ENCODE data around the gene TPK1. TPM values are rescaled to one million over a fixed set of nuclear protein-coding genes. Genes with fewer than 3 reads are reported as not detected.

The TPK1 gene
- total RNA-seq, 1 experiment from 2014 or later = 3.1 TPM

DNA sequence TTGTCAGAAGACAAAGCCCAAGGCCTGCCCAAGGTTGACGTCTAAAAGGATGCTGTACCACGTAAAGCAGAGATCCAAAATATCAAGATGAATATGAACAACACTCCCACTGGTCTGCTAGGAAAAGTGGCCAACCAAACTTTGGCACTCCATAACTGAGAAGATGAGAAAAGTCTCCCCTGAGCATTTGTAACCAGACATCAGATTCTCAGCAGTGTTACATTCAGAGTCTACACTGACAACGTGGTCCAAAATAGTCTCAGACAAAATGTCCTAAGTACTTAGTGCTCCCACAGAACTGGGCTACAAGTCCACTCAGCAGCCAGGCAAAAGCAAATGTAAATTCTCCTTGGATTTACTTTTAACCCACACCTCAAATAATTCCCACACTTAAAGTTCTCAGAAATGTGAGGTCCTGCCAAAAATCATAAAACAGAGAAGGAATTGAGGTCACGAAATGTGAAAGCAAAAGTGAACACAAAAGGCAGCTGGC, 247.2 kb downstream of the TPK1 start:
- Mint-ChIP-seq H3K27me3 (ENCODE audit: low read depth) (no peaks in the 10 kb centered on the region), H3K36me3 (ENCODE audit: insufficient read depth in 1 of 3, low read depth in 3 of 3) (no peaks in the 10 kb centered on the region), H3K4me3 (no peak overlapping the region), H3K27ac (no peak overlapping the region), H3K9me3 (no peaks in the 10 kb centered on the region), H3K4me1 (no peaks in the 10 kb centered on the region)
- H3K14ac ChIP-seq (ENCODE audit: insufficient read depth, low read length) = no peak overlapping the region
- no peaks in the 10 kb centered on the region for H3K27me3 ChIP-seq (ENCODE audit: insufficient read depth, low read length)
- H2BK20ac ChIP-seq (ENCODE audit: low read depth, low read length, poor library complexity, severe bottlenecking) = no peak overlapping the region
- no CpG with 5 or more reads among the region's 4 CpGs for WGBS (ENCODE audit: extremely low coverage, insufficient read length, low lambda C conversion rate)
- no peaks in the 10 kb centered on the region for H3K23me2 ChIP-seq (ENCODE audit: insufficient read length, low read depth, low read length, poor library complexity, severe bottlenecking)
- no peak for DNase-seq
- H3K18ac ChIP-seq (ENCODE audit: insufficient read length, low read depth, low read length) = no peak overlapping the region
- TF ChIP-seq, protein P1, sequence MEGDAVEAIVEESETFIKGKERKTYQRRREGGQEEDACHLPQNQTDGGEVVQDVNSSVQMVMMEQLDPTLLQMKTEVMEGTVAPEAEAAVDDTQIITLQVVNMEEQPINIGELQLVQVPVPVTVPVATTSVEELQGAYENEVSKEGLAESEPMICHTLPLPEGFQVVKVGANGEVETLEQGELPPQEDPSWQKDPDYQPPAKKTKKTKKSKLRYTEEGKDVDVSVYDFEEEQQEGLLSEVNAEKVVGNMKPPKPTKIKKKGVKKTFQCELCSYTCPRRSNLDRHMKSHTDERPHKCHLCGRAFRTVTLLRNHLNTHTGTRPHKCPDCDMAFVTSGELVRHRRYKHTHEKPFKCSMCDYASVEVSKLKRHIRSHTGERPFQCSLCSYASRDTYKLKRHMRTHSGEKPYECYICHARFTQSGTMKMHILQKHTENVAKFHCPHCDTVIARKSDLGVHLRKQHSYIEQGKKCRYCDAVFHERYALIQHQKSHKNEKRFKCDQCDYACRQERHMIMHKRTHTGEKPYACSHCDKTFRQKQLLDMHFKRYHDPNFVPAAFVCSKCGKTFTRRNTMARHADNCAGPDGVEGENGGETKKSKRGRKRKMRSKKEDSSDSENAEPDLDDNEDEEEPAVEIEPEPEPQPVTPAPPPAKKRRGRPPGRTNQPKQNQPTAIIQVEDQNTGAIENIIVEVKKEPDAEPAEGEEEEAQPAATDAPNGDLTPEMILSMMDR (conservative IDR thresholded peaks at IDR 0.05) = no peak
- no peak overlapping the region for H4K5ac ChIP-seq (ENCODE audit: insufficient read length, low read depth, low read length)
- H2BK15ac ChIP-seq (ENCODE audit: low read depth, low read length) = no peak overlapping the region
- H3K4me1 ChIP-seq (ENCODE audit: insufficient read depth, low read length) = no peaks in the 10 kb centered on the region
- H4K20me1 ChIP-seq (ENCODE audit: control insufficient read depth, insufficient read depth, insufficient read length) = no peaks in the 10 kb centered on the region
- no peak overlapping the region for H3K23ac ChIP-seq (ENCODE audit: insufficient read length, low read depth, low read length)
- no peak overlapping the region for H2BK5ac ChIP-seq (ENCODE audit: insufficient read length, low read length)
- H3K56ac ChIP-seq (ENCODE audit: insufficient read length, low read depth, low read length) = no peak overlapping the region
- no peak overlapping the region for H2BK120ac ChIP-seq (ENCODE audit: low read depth, low read length, poor library complexity, severe bottlenecking)
- H3K4me2 ChIP-seq (ENCODE audit: insufficient read depth, insufficient read length, low read length) = no peak overlapping the region
- no peaks in the 10 kb centered on the region for H3K79me1 ChIP-seq (ENCODE audit: insufficient read depth, low read depth, low read length, poor library complexity, severe bottlenecking)
- no peak overlapping the region for H4K8ac ChIP-seq (replicated peaks; ENCODE audit: insufficient read length, low read depth, low read length)
- no peak overlapping the region for H2AK5ac ChIP-seq (ENCODE audit: insufficient read length, low read length)
- H2BK12ac ChIP-seq (ENCODE audit: insufficient read length, low read depth, low read length) = no peak overlapping the region
- no peak overlapping the region for H3K4ac ChIP-seq (ENCODE audit: low read depth, low read length)
- H3K27ac ChIP-seq (ENCODE audit: insufficient read length, low read depth, low read length) = no peak overlapping the region
- no peak overlapping the region for H4K91ac ChIP-seq (ENCODE audit: insufficient read length, low read depth, low read length)
- no peak overlapping the region for H2AFZ ChIP-seq (ENCODE audit: low read length)
- H3T11ph ChIP-seq (ENCODE audit: low read length) = no peak overlapping the region
- H3K79me2 ChIP-seq (ENCODE audit: insufficient read depth, low read length) = no peaks in the 10 kb centered on the region
- H3K9ac ChIP-seq (ENCODE audit: extremely low read depth, insufficient read length, low read length) = no peak overlapping the region
- H3K9me3 ChIP-seq (ENCODE audit: control insufficient read depth, low read depth, low read length) = no peaks in the 10 kb centered on the region

Measured in H9 (cell line).